GM23248 (cell line): Measurements from ENCODE around the gene ANKRD28. TPM values are rescaled to one million over a fixed set of nuclear protein-coding genes. Genes with fewer than 3 reads are reported as not detected.

Experiments used
- DNase-seq: peaks from one replicate; pipeline ENCODE4 v3.0.0-alpha.2; 2015
- H2AFZ ChIP-seq: fragments of 200-600 bp; sonication (generic); 2 replicates; pipeline ENCODE4 v1.6.1; 2016; ENCODE audit warnings: antibody characterized with exemption
- H3F3A ChIP-seq: fragments of 200-600 bp; sonication (generic); 2 replicates; pipeline ENCODE4 v1.6.1; 2016; ENCODE audit warnings: mild to moderate bottlenecking, antibody characterized with exemption, mixed run types; ENCODE audit not compliant: insufficient read depth
- H3K27ac ChIP-seq: fragments of 200-600 bp; sonication (generic); 2 replicates; pipeline ENCODE4 v1.5.1; 2016; ENCODE audit warnings: mild to moderate bottlenecking
- H3K27me3 ChIP-seq: fragments of 200-600 bp; sonication (generic); replicated peaks from 2 replicates; pipeline ENCODE4 v1.6.1; 2016; ENCODE audit warnings: mild to moderate bottlenecking; ENCODE audit not compliant: insufficient read depth
- H3K36me3 ChIP-seq: fragments of 200-600 bp; sonication (generic); 2 replicates; pipeline ENCODE4 v1.6.1; 2016; ENCODE audit warnings: low read depth, mild to moderate bottlenecking
- H3K4me1 ChIP-seq: fragments of 200-600 bp; sonication (generic); 2 replicates; pipeline ENCODE4 v1.6.1; 2016; ENCODE audit warnings: mild to moderate bottlenecking; ENCODE audit not compliant: insufficient read depth
- H3K4me2 ChIP-seq: fragments of 200-600 bp; sonication (generic); one replicate; pipeline ENCODE4 v1.6.1; 2016; ENCODE audit warnings: mild to moderate bottlenecking; ENCODE audit not compliant: unreplicated experiment
- H3K4me3 ChIP-seq: fragments of 200-600 bp; sonication (generic); 2 replicates; pipeline ENCODE4 v1.5.1; 2016; ENCODE audit warnings: mild to moderate bottlenecking
- H3K79me2 ChIP-seq: fragments of 200-600 bp; sonication (generic); 2 replicates; pipeline ENCODE4 v1.6.1; 2016; ENCODE audit warnings: mild to moderate bottlenecking; ENCODE audit not compliant: insufficient read depth
- H3K9ac ChIP-seq: fragments of 200-600 bp; sonication (generic); 2 replicates; pipeline ENCODE4 v1.6.1; 2016; ENCODE audit warnings: mild to moderate bottlenecking
- H3K9me2 ChIP-seq: fragments of 200-600 bp; sonication (generic); 2 replicates; pipeline ENCODE4 v1.6.1; 2016; ENCODE audit warnings: mixed run types, mild to moderate bottlenecking, moderate library complexity; ENCODE audit not compliant: insufficient read depth
- H3K9me3 ChIP-seq: fragments of 200-600 bp; sonication (generic); one replicate; pipeline ENCODE4 v1.6.1; 2017; ENCODE audit warnings: low read depth
- H4K20me1 ChIP-seq: fragments of 200-600 bp; sonication (generic); 2 replicates; pipeline ENCODE4 v1.6.0; 2016; ENCODE audit not compliant: insufficient read depth
- EZH2 ChIP-seq: fragments of 200-600 bp; sonication (generic); IDR thresholded peaks from 2 replicates; pipeline ENCODE4 v1.6.1; 2018; ENCODE audit warnings: antibody characterized with exemption, mild to moderate bottlenecking; ENCODE audit not compliant: insufficient read depth, poor library complexity, severe bottlenecking
- EZH2phosphoT487 ChIP-seq: fragments of 200-600 bp; sonication (generic); IDR thresholded peaks from 2 replicates; pipeline ENCODE4 v1.6.1; 2018; ENCODE audit warnings: antibody characterized with exemption, moderate library complexity, mild to moderate bottlenecking, low read depth; ENCODE audit not compliant: insufficient read depth
- WGBS, 2 experiments: methylation state at CpG; one replicate each; pipeline ENCODE4 v1.1.6; 2015 to 2017; ENCODE audit warnings: low lambda C conversion rate in 2 of 2, low coverage in 1 of 2; ENCODE audit errors: missing lambda C conversion rate in 2 of 2; 5-methylcytosine and 5-hydroxymethylcytosine counted together
- in situ Hi-C: fragments of 300-500 bp; cut with MboI; formaldehyde crosslinking; loops from 2 replicates; pipeline ENCODE4 v1.15.0; 2020
- polyA plus RNA-seq: library from polyadenylated mRNA; unstranded; fragments of >200 nt; fragmentation: Nextera tagmentation; extraction: Ambion mirVana; gene quantifications from 2 replicates; pipeline ENCODE4 v1.2.1, GENCODE V29; 2016
- total RNA-seq: library from RNA; depleted of rRNA; stranded (reverse); fragments of >200 nt; shearing (Covaris generic); gene quantifications from 2 replicates; pipeline ENCODE4 v1.2.3, GENCODE V29; 2014

The ANKRD28 gene
- total and polyA plus RNA-seq, 2 experiments from 2014 or later, result 23.1 to 55.6 TPM

DNA sequence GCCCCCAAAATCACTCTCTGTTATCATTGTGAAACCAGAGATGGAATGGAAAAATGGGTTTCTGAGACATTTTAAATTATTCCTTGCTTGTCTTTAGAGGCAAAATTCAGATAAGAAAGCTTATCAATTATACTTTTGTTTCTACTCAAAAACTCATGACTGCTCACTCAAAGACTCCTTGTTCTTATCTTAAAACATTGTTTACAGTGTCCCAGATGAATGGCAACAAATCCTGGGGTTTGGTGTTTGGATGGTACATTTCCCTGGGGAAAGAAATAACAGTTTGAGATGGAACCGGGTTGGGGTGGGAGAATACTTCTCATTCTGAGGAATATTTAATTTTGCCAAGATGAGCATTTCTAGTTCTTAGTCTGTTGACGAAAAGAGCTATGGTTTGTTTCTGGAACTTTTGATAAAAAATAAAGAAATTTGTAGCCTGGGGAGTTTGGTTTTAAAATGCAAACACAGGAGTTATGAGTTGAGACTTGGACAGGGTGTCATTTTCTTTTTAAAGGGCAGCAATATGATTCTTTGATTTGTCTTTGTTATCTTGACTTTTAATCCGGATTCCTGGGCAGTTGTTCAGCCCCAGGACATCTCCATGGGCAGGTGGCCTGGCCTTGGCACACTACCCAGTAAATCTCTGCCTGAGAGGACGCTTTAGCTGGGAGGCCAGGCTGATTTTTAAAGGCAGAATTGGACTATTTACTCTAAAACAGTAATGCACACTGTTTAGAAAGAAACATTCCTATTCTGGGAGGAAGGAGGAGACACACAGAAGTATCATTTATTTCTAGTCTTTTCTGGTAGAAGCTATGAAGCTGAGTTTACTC lies 163.8 kb downstream of the ANKRD28 start:
- H3F3A ChIP-seq, result peaks cover 62% of the 10 kb centered on the region
- peak; percentile 27 for DNase-seq
- no peaks in the 10 kb centered on the region for H3K79me2 ChIP-seq
- no peaks in the 10 kb centered on the region for H3K27me3 ChIP-seq
- no peaks in the 10 kb centered on the region for H3K9me3 ChIP-seq
- 0 out of 2 replicates have a peak overlapping the region, but pooled peaks have one; percentile 5 for H3K4me3 ChIP-seq
- no peaks in the 10 kb centered on the region for H3K36me3 ChIP-seq
- H2AFZ ChIP-seq, result peak overlapping the region; percentile 50
- TF ChIP-seq EZH2, result no peak
- no peak for TF ChIP-seq EZH2phosphoT487
- WGBS, 2 experiments, result 24 to 25% methylated on average over 4 of the region's 4 CpGs
- peak overlapping the region; percentile 77 for H3K4me2 ChIP-seq
- H3K4me1 ChIP-seq, result peaks cover 72% of the 10 kb centered on the region
- H3K9me2 ChIP-seq, result no peaks in the 10 kb centered on the region
- H4K20me1 ChIP-seq, result no peaks in the 10 kb centered on the region
- peak overlapping the region; percentile 99 for H3K27ac ChIP-seq
- peak overlapping the region; percentile 86 for H3K9ac ChIP-seq
- in situ Hi-C loops, result no loop called here

DNA sequence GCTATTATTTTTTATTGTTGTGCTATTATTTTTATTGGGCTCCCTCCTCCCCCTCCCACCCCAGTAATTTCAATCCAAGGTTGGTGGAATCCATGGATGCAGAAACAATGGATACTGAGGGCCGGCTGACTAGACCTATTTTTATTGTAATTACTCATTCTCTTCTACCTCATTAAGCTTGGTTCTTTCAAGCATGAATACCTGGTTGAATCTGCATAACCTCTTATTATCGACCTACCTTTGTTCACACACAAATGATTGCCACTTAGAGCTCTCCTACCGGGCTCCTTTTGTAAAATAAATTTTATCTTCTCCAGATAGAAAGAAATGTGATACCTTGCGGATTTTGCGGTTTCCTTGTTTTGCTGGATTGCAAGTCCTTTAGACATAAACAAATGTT lies 164.6 kb downstream of the ANKRD28 start:
- H2AFZ ChIP-seq, result no peak overlapping the region
- peaks cover 55% of the 10 kb centered on the region for H3F3A ChIP-seq
- DNase-seq, result no peak
- H3K27ac ChIP-seq, result no peak overlapping the region
- TF ChIP-seq EZH2phosphoT487 (no peak), EZH2 (no peak)
- no peaks in the 10 kb centered on the region for H3K27me3 ChIP-seq
- in situ Hi-C loops, result no loop called here
- no peak overlapping the region for H3K9ac ChIP-seq
- H3K4me2 ChIP-seq, result no peak overlapping the region
- H3K79me2 ChIP-seq, result no peaks in the 10 kb centered on the region
- no peaks in the 10 kb centered on the region for H3K36me3 ChIP-seq
- H4K20me1 ChIP-seq, result no peaks in the 10 kb centered on the region
- no peaks in the 10 kb centered on the region for H3K9me2 ChIP-seq
- no peak overlapping the region for H3K4me3 ChIP-seq
- no peaks in the 10 kb centered on the region for H3K9me3 ChIP-seq
- peaks cover 64% of the 10 kb centered on the region for H3K4me1 ChIP-seq
- 96% methylated on average over 5 of the region's 5 CpGs for WGBS, 2 experiments

DNA sequence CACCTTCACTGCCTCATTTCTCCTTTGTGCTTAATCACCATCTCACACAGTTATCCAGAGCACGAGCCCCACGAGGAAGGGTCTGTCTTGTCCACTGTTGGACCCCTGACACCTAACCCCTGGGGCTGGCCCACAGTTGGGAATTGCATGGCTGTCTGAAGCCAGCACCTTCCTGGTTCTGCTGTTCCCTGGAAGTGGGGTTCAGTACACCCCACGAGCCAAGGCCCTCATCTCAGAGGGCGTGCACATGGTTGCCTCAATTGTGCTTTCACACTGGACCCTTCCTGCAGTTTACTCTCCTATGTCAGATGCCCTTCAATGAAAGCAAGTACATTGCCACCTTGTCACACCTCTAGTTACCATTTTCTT lies 165.6 kb downstream of the ANKRD28 start:
- no peak overlapping the region for H3K27ac ChIP-seq
- no peak overlapping the region for H3K4me3 ChIP-seq
- H3K4me2 ChIP-seq, result no peak overlapping the region
- H3K9me3 ChIP-seq, result no peaks in the 10 kb centered on the region
- no peaks in the 10 kb centered on the region for H3K9me2 ChIP-seq
- in situ Hi-C loops, result no loop called here
- H3K79me2 ChIP-seq, result no peaks in the 10 kb centered on the region
- H4K20me1 ChIP-seq, result no peaks in the 10 kb centered on the region
- no peaks in the 10 kb centered on the region for H3K27me3 ChIP-seq
- no peak for DNase-seq
- peaks cover 46% of the 10 kb centered on the region for H3F3A ChIP-seq
- TF ChIP-seq EZH2 (no peak), EZH2phosphoT487 (no peak)
- no peak overlapping the region for H3K9ac ChIP-seq
- H3K4me1 ChIP-seq, result peaks cover 58% of the 10 kb centered on the region
- no peaks in the 10 kb centered on the region for H3K36me3 ChIP-seq
- 96 to 98% methylated on average over 4 of the region's 4 CpGs for WGBS, 2 experiments
- H2AFZ ChIP-seq, result no peak overlapping the region

DNA sequence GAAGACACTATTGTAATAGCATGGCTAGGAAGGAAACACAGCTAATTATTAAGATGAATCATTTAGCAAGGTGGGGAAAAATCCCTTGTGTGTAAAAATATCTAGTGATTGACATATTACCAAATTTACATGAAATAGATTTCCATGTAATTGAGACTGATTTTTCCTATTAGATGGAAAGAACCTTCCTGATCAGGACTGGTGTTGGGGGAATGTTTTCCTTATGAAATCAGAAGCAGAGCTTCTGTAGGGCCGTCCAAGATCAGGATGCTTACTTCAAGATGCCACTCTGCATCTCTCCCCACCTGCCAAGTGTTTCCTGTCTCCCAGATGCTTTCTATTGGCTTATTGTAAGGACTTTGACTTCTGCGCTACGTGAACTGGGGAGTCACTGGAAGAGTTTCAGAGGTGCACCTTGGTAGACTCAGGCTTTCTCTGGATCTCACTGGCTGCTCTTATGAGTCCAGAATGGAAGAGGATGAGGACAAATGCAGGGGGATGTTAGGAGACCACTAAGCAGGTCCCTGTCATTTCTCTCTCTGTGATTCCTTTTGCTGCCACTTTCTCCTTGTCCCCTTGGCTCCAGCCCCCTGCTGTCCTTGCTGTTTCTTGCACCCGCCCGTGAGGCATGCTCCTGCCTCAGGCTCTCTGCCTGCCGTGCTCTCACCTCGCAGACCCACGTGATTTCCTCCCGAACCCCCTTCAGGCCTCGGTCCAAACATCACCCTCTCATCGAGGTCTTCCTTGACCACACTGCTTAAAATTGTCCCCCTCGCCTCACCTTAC lies 166.2 kb downstream of the ANKRD28 start:
- Histone ChIP-seq H3F3A (peaks cover 40% of the 10 kb centered on the region), H3K36me3 (no peaks in the 10 kb centered on the region), H3K4me2 (peak overlapping the region; percentile 78), H3K4me3 (peak overlapping the region; percentile 64; the same call in 1 of the 2 replicates), H3K9me2 (no peaks in the 10 kb centered on the region), H3K27ac (peak overlapping the region; percentile 84), H3K27me3 (no peaks in the 10 kb centered on the region), H2AFZ (no peak overlapping the region), H3K79me2 (no peaks in the 10 kb centered on the region), H4K20me1 (no peaks in the 10 kb centered on the region), H3K4me1 (peaks cover 53% of the 10 kb centered on the region), H3K9me3 (no peaks in the 10 kb centered on the region), H3K9ac (peak overlapping the region; percentile 73)
- in situ Hi-C loops, result no loop called here
- TF ChIP-seq EZH2, result no peak
- TF ChIP-seq EZH2phosphoT487, result no peak
- no peak for DNase-seq
- WGBS, 2 experiments, result 98 to 99% methylated on average over 12 of the region's 12 CpGs
